Measurements from ENCODE around the gene SCAMP2. TPM values are rescaled to one million over a fixed set of nuclear protein-coding genes. Genes with fewer than 3 reads are reported as not detected.

The SCAMP2 gene
- total RNA-seq, 1 experiment from 2014 or later: 55.8 TPM

DNA sequence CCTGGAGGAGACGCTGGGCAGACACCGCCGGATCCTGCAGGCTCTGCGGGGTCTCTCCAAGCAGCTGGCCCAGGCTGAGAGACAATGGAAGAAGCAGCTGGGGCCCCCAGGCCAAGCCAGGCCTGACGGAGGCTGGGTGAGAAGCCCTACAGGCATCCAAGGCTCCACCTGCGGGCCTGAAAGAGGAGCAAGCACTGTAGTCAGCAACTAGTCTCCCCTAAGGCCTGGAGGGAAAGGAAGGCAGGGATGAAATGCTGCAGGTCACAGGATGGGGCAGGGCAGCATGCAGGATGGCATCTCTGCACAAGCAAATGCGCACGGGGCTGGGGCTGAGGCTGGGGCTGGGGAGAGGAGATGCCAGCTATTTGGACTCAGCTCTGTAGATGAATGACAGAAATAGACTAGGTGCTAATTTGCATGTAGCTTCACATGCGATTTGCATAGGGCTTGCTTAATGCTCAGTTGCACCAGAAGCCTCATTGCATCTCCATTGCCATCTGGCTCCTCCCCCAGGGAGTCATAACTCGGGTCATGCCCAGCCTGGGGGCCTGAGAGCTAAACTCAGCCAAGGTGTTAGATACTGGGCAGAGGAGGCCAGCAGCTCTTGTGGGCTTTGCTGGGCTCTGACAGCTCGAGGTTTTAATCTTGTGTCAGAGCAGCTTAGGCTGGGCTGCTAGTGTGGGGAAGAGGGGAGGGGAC, 51.9 kb downstream of the SCAMP2 start:
- Histone ChIP-seq H3K27me3 (ENCODE audit: insufficient read depth, low read length) (no peaks in the 10 kb centered on the region; the same call in 1 of the 2 replicates), H3K9ac (ENCODE audit: low read length) (no peak overlapping the region), H3K79me2 (ENCODE audit: insufficient read depth, low read length) (no peaks in the 10 kb centered on the region), H3K4me1 (ENCODE audit: control insufficient read depth in 1 of 2, insufficient read depth in 2 of 2, low read length in 2 of 2) (peaks cover 14 to 28% of the 10 kb centered on the region in 2 experiments), H3K9me2 (ENCODE audit: insufficient read depth) (no peaks in the 10 kb centered on the region), H3K27ac (ENCODE audit: low read depth, low read length) (no peak overlapping the region), H3K4me3 (replicated peaks in 1 of 2; ENCODE audit: low read depth in 1 of 2, low read length in 2 of 2) (no peak overlapping the region), H2AFZ (ENCODE audit: low read depth, low read length, poor library complexity, severe bottlenecking) (no peak overlapping the region), H4K20me1 (ENCODE audit: insufficient read depth) (no peaks in the 10 kb centered on the region), H3K36me3 (ENCODE audit: control insufficient read depth in 1 of 2, insufficient read depth in 2 of 2, low read length in 2 of 2) (no peaks in the 10 kb centered on the region), H3K9me3 (ENCODE audit: control insufficient read depth in 1 of 2, insufficient read depth in 1 of 2, low read depth in 1 of 2, low read length in 2 of 2) (no peaks in the 10 kb centered on the region), H3K4me2 (ENCODE audit: low read length) (no peak overlapping the region)
- BruUV-seq (replicated peaks): no TSS peak
- ChIA-PET CTCF (no interaction called here), RAD21 (ENCODE audit: low non-redundant PET in 1 of 2, low total read pairs in 2 of 2, uncharacterized antibody in 2 of 2, unreplicated experiment in 2 of 2) (no interaction called here), POLR2A (no interaction called here)
- ATAC-seq (no peak), DNase-seq (ENCODE audit: low read depth, low spot score) (no peak)
- intact Hi-C loops (cut with micrococcal nuclease): no loop called here
- TF ChIP-seq, protein P1, sequence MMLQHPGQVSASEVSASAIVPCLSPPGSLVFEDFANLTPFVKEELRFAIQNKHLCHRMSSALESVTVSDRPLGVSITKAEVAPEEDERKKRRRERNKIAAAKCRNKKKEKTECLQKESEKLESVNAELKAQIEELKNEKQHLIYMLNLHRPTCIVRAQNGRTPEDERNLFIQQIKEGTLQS (IDR thresholded peaks at IDR 0.05): no peak
- no peak for TF ChIP-seq RAD21 (IDR thresholded peaks at IDR 0.05; ENCODE audit: low read depth)
- no peak for TF ChIP-seq EGR1 (IDR thresholded peaks at IDR 0.05; ENCODE audit: low read depth)
- no peak for TF ChIP-seq SP1 (IDR thresholded peaks at IDR 0.05; ENCODE audit: low read depth)
- TF ChIP-seq, protein P2, sequence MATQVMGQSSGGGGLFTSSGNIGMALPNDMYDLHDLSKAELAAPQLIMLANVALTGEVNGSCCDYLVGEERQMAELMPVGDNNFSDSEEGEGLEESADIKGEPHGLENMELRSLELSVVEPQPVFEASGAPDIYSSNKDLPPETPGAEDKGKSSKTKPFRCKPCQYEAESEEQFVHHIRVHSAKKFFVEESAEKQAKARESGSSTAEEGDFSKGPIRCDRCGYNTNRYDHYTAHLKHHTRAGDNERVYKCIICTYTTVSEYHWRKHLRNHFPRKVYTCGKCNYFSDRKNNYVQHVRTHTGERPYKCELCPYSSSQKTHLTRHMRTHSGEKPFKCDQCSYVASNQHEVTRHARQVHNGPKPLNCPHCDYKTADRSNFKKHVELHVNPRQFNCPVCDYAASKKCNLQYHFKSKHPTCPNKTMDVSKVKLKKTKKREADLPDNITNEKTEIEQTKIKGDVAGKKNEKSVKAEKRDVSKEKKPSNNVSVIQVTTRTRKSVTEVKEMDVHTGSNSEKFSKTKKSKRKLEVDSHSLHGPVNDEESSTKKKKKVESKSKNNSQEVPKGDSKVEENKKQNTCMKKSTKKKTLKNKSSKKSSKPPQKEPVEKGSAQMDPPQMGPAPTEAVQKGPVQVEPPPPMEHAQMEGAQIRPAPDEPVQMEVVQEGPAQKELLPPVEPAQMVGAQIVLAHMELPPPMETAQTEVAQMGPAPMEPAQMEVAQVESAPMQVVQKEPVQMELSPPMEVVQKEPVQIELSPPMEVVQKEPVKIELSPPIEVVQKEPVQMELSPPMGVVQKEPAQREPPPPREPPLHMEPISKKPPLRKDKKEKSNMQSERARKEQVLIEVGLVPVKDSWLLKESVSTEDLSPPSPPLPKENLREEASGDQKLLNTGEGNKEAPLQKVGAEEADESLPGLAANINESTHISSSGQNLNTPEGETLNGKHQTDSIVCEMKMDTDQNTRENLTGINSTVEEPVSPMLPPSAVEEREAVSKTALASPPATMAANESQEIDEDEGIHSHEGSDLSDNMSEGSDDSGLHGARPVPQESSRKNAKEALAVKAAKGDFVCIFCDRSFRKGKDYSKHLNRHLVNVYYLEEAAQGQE (IDR thresholded peaks at IDR 0.05; ENCODE audit: low read depth): no peak
- TF ChIP-seq SRF (IDR thresholded peaks at IDR 0.05; ENCODE audit: low read depth): no peak

Measured in HCT116 (cell line).